Bronchial epithelial cell (primary cell): ENCODE measurements around the gene DYNLRB1. TPM values are rescaled to one million over a fixed set of nuclear protein-coding genes. Genes with fewer than 3 reads are reported as not detected.

ENCODE experiments used
- DNase-seq: peaks from one replicate; pipeline ENCODE4 v3.0.0-alpha.2; 2010; ENCODE audit warnings: low read depth
- FAIRE-seq: peaks from 2 replicates; lab custom pipeline; 2011; peaks lifted over from hg19 to GRCh38; lab: Jason Lieb, UNC
- H3K27me3 ChIP-seq: 2 replicates; pipeline ENCODE4 v1.5.1; 2011; ENCODE audit warnings: low read length; ENCODE audit not compliant: control insufficient read depth, insufficient read depth
- H3K36me3 ChIP-seq: 2 replicates; pipeline ENCODE4 v1.5.1; 2011; ENCODE audit warnings: low read length; ENCODE audit not compliant: control insufficient read depth, insufficient read depth
- H3K4me3 ChIP-seq: 2 replicates; pipeline ENCODE4 v1.5.1; 2011; ENCODE audit warnings: mild to moderate bottlenecking, low read depth, low read length, control low read depth
- total RNA-seq: library from RNA; depleted of rRNA; stranded (reverse); fragments of >200 nt; gene quantifications from 2 replicates; pipeline ENCODE4 v1.2.1, GENCODE V29; 2014
- TF ChIP-seq, protein P1 (sequence below): IDR thresholded peaks from 2 replicates; pipeline ENCODE4 v1.5.1; 2011; ENCODE audit warnings: mild to moderate bottlenecking, moderate library complexity, low read length, control low read depth, inconsistent platforms; ENCODE audit not compliant: insufficient read depth, severe bottlenecking

Gene DYNLRB1
- total RNA-seq, 1 donor from 2014 or later = 12.6 TPM

DNA sequence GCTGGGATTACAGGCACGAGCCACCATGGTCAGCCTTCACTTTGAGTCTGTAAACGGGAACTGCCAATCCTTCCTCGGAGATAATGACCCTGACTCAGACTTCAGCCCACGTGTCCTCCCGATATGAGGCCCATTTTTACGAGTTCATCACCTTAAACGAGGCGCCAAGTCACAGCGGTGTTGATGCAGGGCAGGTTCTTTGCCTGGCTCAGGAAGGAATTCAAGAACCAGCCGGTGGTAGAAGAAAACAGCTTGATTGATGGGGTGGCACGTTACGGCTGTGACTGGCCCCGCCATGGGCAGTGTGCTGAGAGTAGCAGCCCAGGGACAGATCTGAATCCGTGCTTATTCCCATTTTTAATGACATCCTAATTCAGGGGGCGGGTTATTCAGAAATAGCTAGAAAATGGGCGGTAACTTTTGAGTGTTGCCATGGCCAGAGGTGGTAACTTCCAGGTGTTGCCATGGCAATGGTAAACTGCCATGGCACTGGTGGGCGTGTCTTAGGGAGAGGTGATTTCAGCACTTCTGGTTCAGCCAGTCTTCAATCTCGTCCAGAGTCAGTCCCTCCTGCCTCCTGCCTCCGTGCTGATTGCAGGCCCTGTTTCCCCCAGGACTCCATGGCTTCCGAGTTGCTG lies 33.2 kb downstream of the DYNLRB1 start:
- FAIRE-seq (no peak), DNase-seq (peak; percentile 61)
- no peaks in the 10 kb centered on the region for H3K36me3 ChIP-seq
- TF ChIP-seq, protein P1, sequence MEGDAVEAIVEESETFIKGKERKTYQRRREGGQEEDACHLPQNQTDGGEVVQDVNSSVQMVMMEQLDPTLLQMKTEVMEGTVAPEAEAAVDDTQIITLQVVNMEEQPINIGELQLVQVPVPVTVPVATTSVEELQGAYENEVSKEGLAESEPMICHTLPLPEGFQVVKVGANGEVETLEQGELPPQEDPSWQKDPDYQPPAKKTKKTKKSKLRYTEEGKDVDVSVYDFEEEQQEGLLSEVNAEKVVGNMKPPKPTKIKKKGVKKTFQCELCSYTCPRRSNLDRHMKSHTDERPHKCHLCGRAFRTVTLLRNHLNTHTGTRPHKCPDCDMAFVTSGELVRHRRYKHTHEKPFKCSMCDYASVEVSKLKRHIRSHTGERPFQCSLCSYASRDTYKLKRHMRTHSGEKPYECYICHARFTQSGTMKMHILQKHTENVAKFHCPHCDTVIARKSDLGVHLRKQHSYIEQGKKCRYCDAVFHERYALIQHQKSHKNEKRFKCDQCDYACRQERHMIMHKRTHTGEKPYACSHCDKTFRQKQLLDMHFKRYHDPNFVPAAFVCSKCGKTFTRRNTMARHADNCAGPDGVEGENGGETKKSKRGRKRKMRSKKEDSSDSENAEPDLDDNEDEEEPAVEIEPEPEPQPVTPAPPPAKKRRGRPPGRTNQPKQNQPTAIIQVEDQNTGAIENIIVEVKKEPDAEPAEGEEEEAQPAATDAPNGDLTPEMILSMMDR = no peak
- no peak overlapping the region for H3K4me3 ChIP-seq
- H3K27me3 ChIP-seq = no peaks in the 10 kb centered on the region

DNA sequence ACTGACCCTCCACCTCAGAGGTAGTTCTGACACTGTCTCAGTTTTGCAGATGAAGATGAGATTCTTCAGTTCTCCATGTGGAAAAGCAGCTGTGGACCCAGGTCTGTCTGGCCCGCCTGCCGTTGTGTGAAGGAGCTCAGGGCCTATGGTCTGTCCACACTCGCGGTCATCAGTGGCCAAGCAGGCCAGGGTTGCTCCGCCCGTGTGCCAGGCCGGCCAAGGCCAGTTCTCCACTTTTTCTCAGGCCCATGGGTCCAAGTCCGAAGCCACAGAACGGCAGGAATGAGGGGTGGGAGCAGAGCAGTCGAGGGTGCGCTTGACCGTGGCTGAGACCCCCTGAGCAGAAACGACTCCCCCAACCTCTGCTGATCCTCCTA lies 33.7 kb downstream of the DYNLRB1 start:
- H3K27me3 ChIP-seq = no peaks in the 10 kb centered on the region
- no peaks in the 10 kb centered on the region for H3K36me3 ChIP-seq

DNA sequence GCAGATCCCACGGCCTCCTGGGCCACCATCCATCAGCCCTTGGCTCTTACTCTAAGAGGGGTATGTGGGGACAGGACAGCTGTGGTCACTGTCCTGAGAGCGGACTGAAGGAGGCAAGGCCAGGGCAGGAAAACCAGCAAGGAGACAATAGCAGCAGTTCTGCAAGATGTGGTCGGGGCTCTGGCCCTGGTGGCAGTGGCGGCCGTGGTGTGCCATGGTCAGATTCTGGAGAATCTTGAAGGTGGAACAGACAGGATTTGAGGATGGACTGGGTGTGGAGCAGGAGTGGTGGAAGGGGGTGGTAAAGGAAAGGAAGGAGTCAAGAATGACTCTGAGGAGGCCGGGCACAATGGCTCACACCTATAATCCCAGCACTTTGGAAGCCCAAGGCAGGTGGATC lies 36.3 kb downstream of the DYNLRB1 start:
- Histone ChIP-seq H3K27me3 (no peaks in the 10 kb centered on the region), H3K4me3 (no peak overlapping the region), H3K36me3 (no peaks in the 10 kb centered on the region)
- DNase-seq (no peak), FAIRE-seq (no peak)
- TF ChIP-seq, protein P1 = no peak

More for the DNA sequence above, 33.7 kb downstream of the DYNLRB1 start:
- TF ChIP-seq, protein P1 = no peak
- FAIRE-seq (no peak), DNase-seq (no peak)
- H3K4me3 ChIP-seq = no peak overlapping the region

DNA sequence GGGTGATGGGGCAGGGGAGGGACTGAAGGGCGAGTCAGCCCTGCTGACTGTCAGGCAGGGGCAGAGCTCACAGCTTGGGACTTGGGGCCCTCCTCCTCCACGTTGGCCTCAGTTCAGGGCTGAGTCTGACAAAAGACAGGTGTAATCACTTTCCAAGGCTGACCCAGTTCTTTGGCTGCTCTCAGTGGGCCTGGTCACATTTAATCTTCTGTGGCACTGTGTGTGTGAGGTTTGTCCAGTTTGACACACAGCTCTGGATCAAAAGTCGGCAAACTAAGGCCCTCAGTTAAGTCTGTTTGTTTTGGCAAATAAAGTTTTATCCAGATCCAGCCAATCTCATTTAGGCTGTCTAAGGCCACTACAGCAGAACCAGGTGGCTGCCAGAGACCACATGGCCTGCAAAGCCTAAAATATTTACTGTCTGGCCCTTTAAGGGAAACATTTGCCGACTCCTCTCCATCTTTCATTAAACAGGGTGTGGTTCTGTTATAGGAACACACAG lies 37.2 kb downstream of the DYNLRB1 start:
- H3K36me3 ChIP-seq = no peaks in the 10 kb centered on the region
- DNase-seq (no peak), FAIRE-seq (no peak)
- H3K27me3 ChIP-seq = no peaks in the 10 kb centered on the region
- TF ChIP-seq, protein P1 = no peak
- no peak overlapping the region for H3K4me3 ChIP-seq

DNA sequence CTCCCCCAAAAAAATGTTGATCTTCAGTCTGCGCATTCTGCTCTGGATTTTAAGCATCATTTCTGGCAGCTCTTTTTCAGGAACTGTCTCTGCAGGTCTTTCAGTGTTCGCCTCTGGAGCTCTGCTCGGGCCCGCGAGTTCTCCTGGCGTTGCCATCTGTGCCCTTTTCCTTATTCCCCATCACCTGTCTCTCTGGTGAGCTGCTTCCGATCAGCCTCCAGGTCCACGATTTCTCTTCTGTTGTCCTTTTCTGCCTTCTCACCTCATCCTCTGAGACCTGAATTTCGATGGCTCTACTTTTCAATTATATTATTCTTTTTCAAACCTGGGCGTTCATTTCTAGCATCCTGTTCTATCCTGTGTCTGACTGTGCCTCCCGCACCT lies 41.7 kb downstream of the DYNLRB1 start:
- Histone ChIP-seq H3K36me3 (no peaks in the 10 kb centered on the region), H3K4me3 (peak overlapping the region; percentile 75), H3K27me3 (no peaks in the 10 kb centered on the region)
- DNase-seq = no peak
- TF ChIP-seq, protein P1 = no peak
- no peak for FAIRE-seq
